ENCODE measurements around the gene DUSP12.

DNA sequence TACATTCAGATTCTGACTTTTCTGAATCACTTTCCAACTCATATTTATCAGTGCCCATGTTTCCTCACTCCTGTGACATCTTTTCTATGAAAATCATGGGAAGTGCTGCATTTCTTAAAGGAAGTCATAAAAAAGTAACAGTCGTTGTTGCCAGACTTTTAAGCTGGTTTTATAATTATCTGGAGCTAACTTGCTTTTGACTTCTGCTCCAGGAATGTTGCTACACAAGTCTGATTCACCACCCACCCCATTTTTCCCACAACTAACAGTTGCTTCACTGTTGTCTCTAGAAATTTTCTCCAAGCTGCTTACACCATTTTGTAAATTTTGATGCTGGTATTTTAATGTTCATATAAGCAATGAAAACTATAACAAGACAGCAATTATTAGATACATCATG lies 16.1 kb upstream of the DUSP12 start:
- TF ChIP-seq, protein P1, sequence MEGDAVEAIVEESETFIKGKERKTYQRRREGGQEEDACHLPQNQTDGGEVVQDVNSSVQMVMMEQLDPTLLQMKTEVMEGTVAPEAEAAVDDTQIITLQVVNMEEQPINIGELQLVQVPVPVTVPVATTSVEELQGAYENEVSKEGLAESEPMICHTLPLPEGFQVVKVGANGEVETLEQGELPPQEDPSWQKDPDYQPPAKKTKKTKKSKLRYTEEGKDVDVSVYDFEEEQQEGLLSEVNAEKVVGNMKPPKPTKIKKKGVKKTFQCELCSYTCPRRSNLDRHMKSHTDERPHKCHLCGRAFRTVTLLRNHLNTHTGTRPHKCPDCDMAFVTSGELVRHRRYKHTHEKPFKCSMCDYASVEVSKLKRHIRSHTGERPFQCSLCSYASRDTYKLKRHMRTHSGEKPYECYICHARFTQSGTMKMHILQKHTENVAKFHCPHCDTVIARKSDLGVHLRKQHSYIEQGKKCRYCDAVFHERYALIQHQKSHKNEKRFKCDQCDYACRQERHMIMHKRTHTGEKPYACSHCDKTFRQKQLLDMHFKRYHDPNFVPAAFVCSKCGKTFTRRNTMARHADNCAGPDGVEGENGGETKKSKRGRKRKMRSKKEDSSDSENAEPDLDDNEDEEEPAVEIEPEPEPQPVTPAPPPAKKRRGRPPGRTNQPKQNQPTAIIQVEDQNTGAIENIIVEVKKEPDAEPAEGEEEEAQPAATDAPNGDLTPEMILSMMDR (conservative IDR thresholded peaks at IDR 0.05; ENCODE audit: low read depth in 2 of 2), result no peak
- TF ChIP-seq, protein P2, sequence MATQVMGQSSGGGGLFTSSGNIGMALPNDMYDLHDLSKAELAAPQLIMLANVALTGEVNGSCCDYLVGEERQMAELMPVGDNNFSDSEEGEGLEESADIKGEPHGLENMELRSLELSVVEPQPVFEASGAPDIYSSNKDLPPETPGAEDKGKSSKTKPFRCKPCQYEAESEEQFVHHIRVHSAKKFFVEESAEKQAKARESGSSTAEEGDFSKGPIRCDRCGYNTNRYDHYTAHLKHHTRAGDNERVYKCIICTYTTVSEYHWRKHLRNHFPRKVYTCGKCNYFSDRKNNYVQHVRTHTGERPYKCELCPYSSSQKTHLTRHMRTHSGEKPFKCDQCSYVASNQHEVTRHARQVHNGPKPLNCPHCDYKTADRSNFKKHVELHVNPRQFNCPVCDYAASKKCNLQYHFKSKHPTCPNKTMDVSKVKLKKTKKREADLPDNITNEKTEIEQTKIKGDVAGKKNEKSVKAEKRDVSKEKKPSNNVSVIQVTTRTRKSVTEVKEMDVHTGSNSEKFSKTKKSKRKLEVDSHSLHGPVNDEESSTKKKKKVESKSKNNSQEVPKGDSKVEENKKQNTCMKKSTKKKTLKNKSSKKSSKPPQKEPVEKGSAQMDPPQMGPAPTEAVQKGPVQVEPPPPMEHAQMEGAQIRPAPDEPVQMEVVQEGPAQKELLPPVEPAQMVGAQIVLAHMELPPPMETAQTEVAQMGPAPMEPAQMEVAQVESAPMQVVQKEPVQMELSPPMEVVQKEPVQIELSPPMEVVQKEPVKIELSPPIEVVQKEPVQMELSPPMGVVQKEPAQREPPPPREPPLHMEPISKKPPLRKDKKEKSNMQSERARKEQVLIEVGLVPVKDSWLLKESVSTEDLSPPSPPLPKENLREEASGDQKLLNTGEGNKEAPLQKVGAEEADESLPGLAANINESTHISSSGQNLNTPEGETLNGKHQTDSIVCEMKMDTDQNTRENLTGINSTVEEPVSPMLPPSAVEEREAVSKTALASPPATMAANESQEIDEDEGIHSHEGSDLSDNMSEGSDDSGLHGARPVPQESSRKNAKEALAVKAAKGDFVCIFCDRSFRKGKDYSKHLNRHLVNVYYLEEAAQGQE (IDR thresholded peaks at IDR 0.05; ENCODE audit: unreplicated experiment), result no peak
- TF ChIP-seq POLR2AphosphoS5 (IDR thresholded peaks at IDR 0.05; ENCODE audit: low read depth) (no peak), EZH2 (IDR thresholded peaks at IDR 0.05; ENCODE audit: low read depth, unreplicated experiment) (no peak), CREB1 (CRISPR knock-in tag; IDR thresholded peaks at IDR 0.05; ENCODE audit: low read depth) (no peak), EZH2phosphoT487 (IDR thresholded peaks at IDR 0.05; ENCODE audit: unreplicated experiment) (no peak), JUNB (IDR thresholded peaks at IDR 0.05; ENCODE audit: unreplicated experiment) (no peak), NANOG (IDR thresholded peaks at IDR 0.05; ENCODE audit: borderline replicate concordance) (no peak), ZNF462 (CRISPR knock-in tag; IDR thresholded peaks at IDR 0.05) (no peak), STAT1 (IDR thresholded peaks at IDR 0.05; ENCODE audit: unreplicated experiment) (no peak), ZNF114 (CRISPR knock-in tag; IDR thresholded peaks at IDR 0.05) (no peak), ZNF331 (CRISPR knock-in tag; IDR thresholded peaks at IDR 0.05; ENCODE audit: low read depth) (no peak)
- TF ChIP-seq, protein P3, sequence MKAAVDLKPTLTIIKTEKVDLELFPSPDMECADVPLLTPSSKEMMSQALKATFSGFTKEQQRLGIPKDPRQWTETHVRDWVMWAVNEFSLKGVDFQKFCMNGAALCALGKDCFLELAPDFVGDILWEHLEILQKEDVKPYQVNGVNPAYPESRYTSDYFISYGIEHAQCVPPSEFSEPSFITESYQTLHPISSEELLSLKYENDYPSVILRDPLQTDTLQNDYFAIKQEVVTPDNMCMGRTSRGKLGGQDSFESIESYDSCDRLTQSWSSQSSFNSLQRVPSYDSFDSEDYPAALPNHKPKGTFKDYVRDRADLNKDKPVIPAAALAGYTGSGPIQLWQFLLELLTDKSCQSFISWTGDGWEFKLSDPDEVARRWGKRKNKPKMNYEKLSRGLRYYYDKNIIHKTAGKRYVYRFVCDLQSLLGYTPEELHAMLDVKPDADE (IDR thresholded peaks at IDR 0.05), result no peak

Data from GM23338 (cell line).